Measurements from ENCODE around the gene ATP11B.

DNA sequence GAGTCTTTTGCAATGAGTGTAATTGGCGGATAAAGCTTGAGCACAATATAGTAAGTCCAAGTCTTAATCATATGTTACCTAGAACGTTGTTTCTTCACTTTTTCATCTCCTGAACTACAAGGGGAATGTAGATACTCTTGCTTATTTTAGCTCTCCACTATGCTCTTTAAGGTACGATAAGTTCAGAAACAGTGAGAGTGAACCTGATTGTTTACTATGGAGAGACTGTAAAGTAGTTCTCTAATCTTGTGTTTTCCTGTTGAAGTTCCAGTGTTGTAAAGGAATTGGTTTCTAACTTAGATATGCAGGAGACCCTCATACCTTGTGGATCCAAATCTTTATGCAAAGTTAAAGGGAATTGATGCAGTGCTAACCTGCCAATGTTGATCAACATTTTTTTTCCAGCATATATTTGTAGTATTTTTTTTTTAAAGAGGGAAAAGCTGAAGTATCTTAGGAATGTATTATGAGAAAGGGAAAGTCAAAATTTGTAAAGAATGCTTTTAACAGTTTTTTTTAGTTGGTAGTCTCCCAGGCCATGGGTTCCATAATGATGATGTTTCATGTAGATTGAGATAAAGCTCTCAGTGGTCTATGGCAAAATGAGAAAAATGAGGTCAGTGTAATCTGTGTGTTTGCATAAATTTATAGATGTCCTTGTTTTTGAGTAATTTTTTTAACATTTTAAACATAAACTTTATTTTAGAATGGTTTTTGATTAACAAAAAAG is 14.9 kb downstream of the ATP11B start:
- no peak for TF ChIP-seq EZH2phosphoT487 (IDR thresholded peaks at IDR 0.05)
- TF ChIP-seq, protein P1, sequence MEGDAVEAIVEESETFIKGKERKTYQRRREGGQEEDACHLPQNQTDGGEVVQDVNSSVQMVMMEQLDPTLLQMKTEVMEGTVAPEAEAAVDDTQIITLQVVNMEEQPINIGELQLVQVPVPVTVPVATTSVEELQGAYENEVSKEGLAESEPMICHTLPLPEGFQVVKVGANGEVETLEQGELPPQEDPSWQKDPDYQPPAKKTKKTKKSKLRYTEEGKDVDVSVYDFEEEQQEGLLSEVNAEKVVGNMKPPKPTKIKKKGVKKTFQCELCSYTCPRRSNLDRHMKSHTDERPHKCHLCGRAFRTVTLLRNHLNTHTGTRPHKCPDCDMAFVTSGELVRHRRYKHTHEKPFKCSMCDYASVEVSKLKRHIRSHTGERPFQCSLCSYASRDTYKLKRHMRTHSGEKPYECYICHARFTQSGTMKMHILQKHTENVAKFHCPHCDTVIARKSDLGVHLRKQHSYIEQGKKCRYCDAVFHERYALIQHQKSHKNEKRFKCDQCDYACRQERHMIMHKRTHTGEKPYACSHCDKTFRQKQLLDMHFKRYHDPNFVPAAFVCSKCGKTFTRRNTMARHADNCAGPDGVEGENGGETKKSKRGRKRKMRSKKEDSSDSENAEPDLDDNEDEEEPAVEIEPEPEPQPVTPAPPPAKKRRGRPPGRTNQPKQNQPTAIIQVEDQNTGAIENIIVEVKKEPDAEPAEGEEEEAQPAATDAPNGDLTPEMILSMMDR (IDR thresholded peaks at IDR 0.05), result no peak
